Natural killer cell (primary cell): ENCODE results near the gene IRS2. TPM values are rescaled to one million over a fixed set of nuclear protein-coding genes. Genes with fewer than 3 reads are reported as not detected.

Source experiments
- ATAC-seq, 3 donors: fragments of 150-1000 bp in 2 of 3; fragments of 200-7000 bp in 1 of 3; cut with Tn5 transposase; 1 replicate in 1 of 3; 2 replicates in 2 of 3; pipeline ENCODE4 v1.10.0; 2021; ENCODE audit warnings: mild to moderate bottlenecking in 2 of 3, moderate library complexity in 2 of 3
- DNase-seq, 2 donors: peaks; one replicate each; pipeline versions ENCODE4 v3.0.0 to v3.0.0-alpha.2; 2013 to 2021; ENCODE audit warnings: mixed read lengths in 1 of 2
- H3K27ac ChIP-seq: one replicate; pipeline ENCODE4 v1.5.1; 2013; ENCODE audit warnings: mild to moderate bottlenecking, low read length
- H3K27me3 ChIP-seq: one replicate; pipeline ENCODE4 v1.6.1; 2013; ENCODE audit warnings: low read length; ENCODE audit not compliant: control insufficient read depth, insufficient read depth
- H3K36me3 ChIP-seq: one replicate; pipeline ENCODE4 v1.6.1; 2013; ENCODE audit warnings: low read length; ENCODE audit not compliant: control insufficient read depth, insufficient read depth
- H3K4me1 ChIP-seq: one replicate; pipeline ENCODE4 v1.6.1; 2013; ENCODE audit warnings: low read length; ENCODE audit not compliant: control insufficient read depth, insufficient read depth
- H3K4me3 ChIP-seq: one replicate; pipeline ENCODE4 v1.5.1; 2013; ENCODE audit warnings: low read length
- H3K9me3 ChIP-seq: one replicate; pipeline ENCODE4 v1.6.1; 2013; ENCODE audit warnings: low read length; ENCODE audit not compliant: control insufficient read depth, insufficient read depth
- H3K27ac Mint-ChIP-seq, 2 donors: one replicate each; pipeline ENCODE4 v1.8.0; 2022; ENCODE audit warnings: mild to moderate bottlenecking in 2 of 2, mixed read lengths in 2 of 2, moderate library complexity in 1 of 2
- H3K27me3 Mint-ChIP-seq, 2 donors: one replicate each; pipeline ENCODE4 v1.8.0; 2022; ENCODE audit warnings: low read depth in 2 of 2, mixed read lengths in 2 of 2
- H3K36me3 Mint-ChIP-seq: one replicate; pipeline ENCODE4 v1.8.0; 2022; ENCODE audit warnings: mixed read lengths
- H3K4me1 Mint-ChIP-seq, 2 donors: one replicate each; pipeline ENCODE4 v1.8.0; 2022; ENCODE audit warnings: mixed read lengths in 2 of 2
- H3K4me3 Mint-ChIP-seq: one replicate; pipeline ENCODE4 v1.8.0; 2022; ENCODE audit warnings: mild to moderate bottlenecking, moderate library complexity, mixed read lengths
- H3K9me3 Mint-ChIP-seq, 2 donors: one replicate each; pipeline ENCODE4 v1.8.0; 2022; ENCODE audit warnings: mixed read lengths in 2 of 2
- WGBS: methylation state at CpG from one replicate; pipeline ENCODE4 v1.1.7; 2013; ENCODE audit warnings: missing lambda C conversion rate; ENCODE audit not compliant: insufficient coverage; 5-methylcytosine and 5-hydroxymethylcytosine counted together
- intact Hi-C: fragments of 100-400 bp; cut with micrococcal nuclease; formaldehyde crosslinking; loops from one replicate; pipeline ENCODE4 v1.14.2; 2022
- total RNA-seq, 4 donors: library from RNA; stranded (reverse); fragments of 120-200 nt in 1 of 4; gene quantifications; one replicate each; pipeline versions ENCODE4 v1.2.3 to v1.2.4, GENCODE V29; 2013 to 2022
- TF ChIP-seq, protein P1 (sequence below): fragments of 200-600 bp; IDR thresholded peaks from one replicate; pipeline ENCODE4 v1.8.0; 2022; ENCODE audit warnings: antibody characterized with exemption

IRS2 gene
- total RNA-seq, 3 donors from 2014 or later (not counting 1 experiment from before 2014, with no cell fraction given): 39.8 to 79.1 (median 60.9) TPM

GRCh38 chr13:109807345-109807744, 21.0 kb upstream of the IRS2 start:
- Mint-ChIP-seq H3K36me3 (no peaks in the 10 kb centered on the region), H3K4me3 (no peak overlapping the region), H3K9me3 (no peaks in the 10 kb centered on the region), H3K27me3 (peaks cover 29 to 49% of the 10 kb centered on the region in 2 donors), H3K27ac (no peak overlapping the region), H3K4me1 (no peaks in the 10 kb centered on the region)
- DNase-seq (no peak), ATAC-seq (no peak)
- no peaks in the 10 kb centered on the region for H3K9me3 ChIP-seq
- H3K4me3 ChIP-seq: no peak overlapping the region
- WGBS: 83% methylated on average over 1 of the region's 3 CpGs
- H3K27ac ChIP-seq: no peak overlapping the region
- no peaks in the 10 kb centered on the region for H3K36me3 ChIP-seq
- H3K27me3 ChIP-seq: peaks cover 3% of the 10 kb centered on the region
- TF ChIP-seq, protein P1, sequence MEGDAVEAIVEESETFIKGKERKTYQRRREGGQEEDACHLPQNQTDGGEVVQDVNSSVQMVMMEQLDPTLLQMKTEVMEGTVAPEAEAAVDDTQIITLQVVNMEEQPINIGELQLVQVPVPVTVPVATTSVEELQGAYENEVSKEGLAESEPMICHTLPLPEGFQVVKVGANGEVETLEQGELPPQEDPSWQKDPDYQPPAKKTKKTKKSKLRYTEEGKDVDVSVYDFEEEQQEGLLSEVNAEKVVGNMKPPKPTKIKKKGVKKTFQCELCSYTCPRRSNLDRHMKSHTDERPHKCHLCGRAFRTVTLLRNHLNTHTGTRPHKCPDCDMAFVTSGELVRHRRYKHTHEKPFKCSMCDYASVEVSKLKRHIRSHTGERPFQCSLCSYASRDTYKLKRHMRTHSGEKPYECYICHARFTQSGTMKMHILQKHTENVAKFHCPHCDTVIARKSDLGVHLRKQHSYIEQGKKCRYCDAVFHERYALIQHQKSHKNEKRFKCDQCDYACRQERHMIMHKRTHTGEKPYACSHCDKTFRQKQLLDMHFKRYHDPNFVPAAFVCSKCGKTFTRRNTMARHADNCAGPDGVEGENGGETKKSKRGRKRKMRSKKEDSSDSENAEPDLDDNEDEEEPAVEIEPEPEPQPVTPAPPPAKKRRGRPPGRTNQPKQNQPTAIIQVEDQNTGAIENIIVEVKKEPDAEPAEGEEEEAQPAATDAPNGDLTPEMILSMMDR: no peak
- H3K4me1 ChIP-seq: no peaks in the 10 kb centered on the region
- intact Hi-C loops: no loop called here

DNA sequence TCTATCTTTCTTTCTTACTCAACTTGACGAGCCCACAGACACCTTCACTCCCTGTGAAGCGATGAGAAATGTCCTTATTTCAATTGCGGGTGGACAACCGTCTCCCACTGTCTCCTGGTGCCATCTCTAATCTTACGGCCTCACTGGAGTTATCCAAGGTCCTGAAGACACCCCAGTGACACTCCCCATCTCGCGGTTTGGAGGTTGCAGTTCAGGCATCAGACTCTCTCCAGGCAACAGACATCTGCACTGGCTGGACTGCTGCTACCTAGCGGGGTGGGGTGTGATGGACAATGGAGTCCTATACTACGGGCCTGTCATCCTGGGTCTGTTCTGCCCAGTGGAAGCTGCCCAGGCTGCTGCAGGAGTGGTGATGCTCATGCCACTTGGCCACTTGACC, 18.3 kb upstream of the IRS2 start:
- Histone ChIP-seq H3K27ac (no peak overlapping the region), H3K4me3 (no peak overlapping the region), H3K36me3 (no peaks in the 10 kb centered on the region), H3K9me3 (no peaks in the 10 kb centered on the region), H3K4me1 (no peaks in the 10 kb centered on the region), H3K27me3 (peaks cover 3% of the 10 kb centered on the region)
- WGBS: 78% methylated on average over 9 of the region's 9 CpGs
- Mint-ChIP-seq H3K9me3 (no peaks in the 10 kb centered on the region), H3K27me3 (peaks cover 31 to 65% of the 10 kb centered on the region in 2 donors), H3K27ac (no peak overlapping the region), H3K4me1 (no peaks in the 10 kb centered on the region), H3K36me3 (no peaks in the 10 kb centered on the region), H3K4me3 (no peak overlapping the region)
- DNase-seq (no peak), ATAC-seq (peak in 1 of 3 donors; percentile 27)
- TF ChIP-seq, protein P1: no peak
- intact Hi-C loops: no loop called here

GRCh38 chr13:109803825-109804224, 17.4 kb upstream of the IRS2 start:
- H3K27ac ChIP-seq: no peak overlapping the region
- no peaks in the 10 kb centered on the region for H3K36me3 Mint-ChIP-seq
- H3K4me3 Mint-ChIP-seq: no peak overlapping the region
- H3K27me3 Mint-ChIP-seq: peaks cover 31 to 57% of the 10 kb centered on the region in 2 donors
- no peak for ATAC-seq
- peaks cover 3% of the 10 kb centered on the region for H3K27me3 ChIP-seq
- H3K36me3 ChIP-seq: no peaks in the 10 kb centered on the region
- intact Hi-C loops: no loop called here
- no peak for DNase-seq
- no peaks in the 10 kb centered on the region for H3K4me1 Mint-ChIP-seq
- H3K9me3 ChIP-seq: no peaks in the 10 kb centered on the region
- TF ChIP-seq, protein P1: no peak
- no peaks in the 10 kb centered on the region for H3K4me1 ChIP-seq
- WGBS: no CpG with 5 or more reads among the region's 1 CpG
- no peaks in the 10 kb centered on the region for H3K9me3 Mint-ChIP-seq
- no peak overlapping the region for H3K27ac Mint-ChIP-seq
- H3K4me3 ChIP-seq: no peak overlapping the region

GRCh38 chr13:109802936-109803335, 16.6 kb upstream of the IRS2 start:
- no peaks in the 10 kb centered on the region for H3K4me1 Mint-ChIP-seq
- H3K9me3 Mint-ChIP-seq: no peaks in the 10 kb centered on the region
- H3K36me3 ChIP-seq: no peaks in the 10 kb centered on the region
- intact Hi-C loops: no loop called here
- no peaks in the 10 kb centered on the region for H3K36me3 Mint-ChIP-seq
- no peak overlapping the region for H3K4me3 ChIP-seq
- peaks cover 33 to 58% of the 10 kb centered on the region in 2 donors for H3K27me3 Mint-ChIP-seq
- DNase-seq (no peak), ATAC-seq (no peak)
- H3K4me3 Mint-ChIP-seq: no peak overlapping the region
- H3K27me3 ChIP-seq: peaks cover 3% of the 10 kb centered on the region
- H3K27ac Mint-ChIP-seq: no peak overlapping the region
- H3K9me3 ChIP-seq: no peaks in the 10 kb centered on the region
- no peaks in the 10 kb centered on the region for H3K4me1 ChIP-seq
- no peak overlapping the region for H3K27ac ChIP-seq
- TF ChIP-seq, protein P1: no peak
- 86% methylated on average over 4 of the region's 4 CpGs for WGBS
